ENCODE results near the gene JPT2. TPM values are rescaled to one million over a fixed set of nuclear protein-coding genes. Genes with fewer than 3 reads are reported as not detected.

Gene JPT2
- polyA plus RNA-seq, 4 donors: 71.5 to 80.9 (median 78.5) TPM

DNA sequence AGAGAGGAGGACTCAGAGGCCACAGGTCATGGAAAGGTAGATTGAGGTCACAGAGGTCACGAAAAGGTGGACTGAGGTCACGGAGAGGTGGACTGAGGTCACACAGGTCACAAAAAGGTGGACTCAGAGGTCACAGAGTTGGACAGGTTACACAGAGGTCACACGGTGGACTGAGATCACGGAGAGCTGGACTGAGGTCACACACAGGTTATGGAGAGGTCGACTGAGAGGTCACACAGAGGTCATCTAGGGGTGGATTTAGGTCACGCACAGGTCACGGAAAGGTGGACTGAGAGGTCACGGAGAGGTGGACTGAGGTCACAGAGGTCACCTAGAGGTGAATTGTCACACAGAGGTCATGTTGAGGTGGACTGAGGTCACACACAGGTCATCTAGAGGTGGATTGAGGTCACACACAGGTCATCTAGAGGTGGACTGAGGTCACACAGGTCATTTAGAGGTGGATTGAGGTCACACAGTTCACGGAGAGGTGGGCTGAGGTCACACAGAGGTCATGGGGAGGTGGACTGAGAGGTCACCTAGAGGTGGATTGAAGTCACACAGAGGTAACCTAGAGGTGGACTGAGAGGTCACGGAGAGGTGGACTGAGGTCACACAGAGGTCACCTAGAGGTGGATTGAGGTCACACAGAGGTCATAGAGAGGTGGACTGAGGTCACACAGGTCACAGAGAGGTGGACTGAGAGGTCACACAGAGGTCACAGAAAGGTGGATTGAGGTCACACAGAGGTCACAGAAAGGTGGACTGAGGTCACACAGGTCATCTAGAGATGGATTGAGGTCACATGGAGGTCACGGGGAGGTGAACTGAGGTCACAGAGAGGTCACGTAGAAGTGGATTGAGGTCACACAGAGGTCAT, 26.7 kb upstream of the JPT2 start:
- peak in 1 of 4 donors; percentile 3 for DNase-seq (ENCODE audit: low read depth in 4 of 4, low spot score in 2 of 4)

DNA sequence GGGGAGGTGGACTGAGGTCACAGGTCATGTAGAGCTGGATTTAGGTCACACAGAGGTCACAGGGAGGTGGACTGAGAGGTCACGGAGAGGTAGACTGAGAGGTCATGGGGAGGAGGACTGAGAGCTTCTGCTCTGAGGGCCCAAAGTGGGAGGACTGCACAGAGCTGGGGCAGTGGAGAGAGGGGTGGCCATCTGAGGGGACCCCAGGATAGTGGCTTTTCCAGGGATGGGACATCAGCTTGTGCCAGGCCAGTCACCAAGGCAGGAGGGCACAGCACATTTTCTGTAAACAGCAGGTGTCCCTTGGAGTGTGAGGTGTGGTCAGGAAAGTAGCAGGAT, 26.1 kb upstream of the JPT2 start:
- DNase-seq (ENCODE audit: low read depth in 4 of 4, low spot score in 2 of 4): no peak

- DNase-seq (ENCODE audit: low read depth in 4 of 4, low spot score in 2 of 4): no peak
These were observed 25.1 kb upstream of the JPT2 start for GRCh38 chr16:1653023-1653422.

GRCh38 chr16:1654505-1655268, 23.4 kb upstream of the JPT2 start:
- DNase-seq (ENCODE audit: low read depth in 4 of 4, low spot score in 2 of 4): no peak

GRCh38 chr16:1655269-1655807, 22.7 kb upstream of the JPT2 start:
- no peak for DNase-seq (ENCODE audit: low read depth in 4 of 4, low spot score in 2 of 4)

- no peak for DNase-seq (ENCODE audit: low read depth in 4 of 4, low spot score in 2 of 4)
These were observed 21.9 kb upstream of the JPT2 start for GRCh38 chr16:1655909-1656807.

DNA sequence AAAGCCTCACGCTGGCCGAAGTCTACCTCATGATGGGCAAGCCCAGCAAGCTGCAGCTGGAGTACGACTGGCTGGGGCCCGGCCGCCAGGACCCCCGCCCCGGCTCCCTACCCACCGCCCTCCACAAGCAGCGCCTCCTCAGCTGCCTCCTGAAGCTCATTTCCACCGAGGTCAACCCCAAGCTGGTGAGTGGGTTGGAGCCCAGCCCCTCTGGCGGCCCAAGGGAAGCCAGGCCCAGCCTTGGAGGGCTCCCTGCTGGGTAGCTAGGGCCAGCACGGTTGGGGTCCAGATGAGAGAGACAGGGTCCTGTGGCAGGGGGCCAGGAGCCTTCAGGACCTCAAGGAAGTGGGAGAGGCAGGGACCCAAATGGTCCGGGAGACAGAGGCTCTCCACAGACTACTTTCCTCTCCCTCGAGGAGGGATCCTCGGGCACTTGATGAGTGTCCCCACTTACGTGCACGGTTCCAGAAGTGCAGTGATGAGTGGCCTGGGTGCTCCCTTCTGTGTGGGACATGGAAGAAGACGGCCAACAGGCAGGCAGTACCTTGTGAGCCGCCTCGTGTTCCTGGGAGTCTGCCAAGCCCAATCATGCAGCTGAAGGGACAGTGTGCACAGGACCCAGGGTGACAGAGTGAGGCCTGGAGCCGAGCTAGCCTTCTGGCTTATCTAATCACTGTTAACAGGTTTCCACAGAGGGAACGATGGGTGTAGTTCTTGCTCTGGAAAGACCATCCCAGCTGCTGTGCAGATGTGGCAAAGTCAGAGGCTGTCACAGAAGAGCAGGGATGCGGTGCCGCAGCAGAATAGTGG, 21.1 kb upstream of the JPT2 start:
- DNase-seq (ENCODE audit: low read depth in 4 of 4, low spot score in 2 of 4): no peak

GRCh38 chr16:1657841-1658240, 20.2 kb upstream of the JPT2 start:
- no peak for DNase-seq (ENCODE audit: low read depth in 4 of 4, low spot score in 2 of 4)

GRCh38 chr16:1659031-1659430, 19.0 kb upstream of the JPT2 start:
- DNase-seq (ENCODE audit: low read depth in 4 of 4, low spot score in 2 of 4): no peak

GRCh38 chr16:1661826-1662225, 16.3 kb upstream of the JPT2 start:
- DNase-seq (ENCODE audit: low read depth in 4 of 4, low spot score in 2 of 4): no peak

DNA sequence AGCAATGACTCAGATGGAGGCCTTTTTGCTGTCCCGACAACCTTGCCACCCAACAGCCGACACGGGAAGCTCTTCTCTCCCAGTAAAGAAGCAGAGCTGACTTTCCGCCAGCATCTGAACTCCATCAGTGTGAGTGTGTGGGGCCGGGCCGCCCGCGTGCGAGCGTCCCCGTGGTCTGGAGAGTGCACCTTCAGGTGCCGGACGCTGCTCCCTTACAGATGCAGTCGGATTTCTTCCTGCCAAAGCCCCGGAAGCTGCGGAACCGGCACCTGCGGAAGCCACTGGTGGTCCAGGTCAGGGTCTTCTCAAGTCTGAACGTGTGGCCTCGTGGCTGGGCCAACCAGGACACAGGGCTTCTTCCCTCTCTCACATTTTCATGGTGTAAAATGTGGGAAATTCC, 15.5 kb upstream of the JPT2 start:
- DNase-seq (ENCODE audit: low read depth in 4 of 4, low spot score in 2 of 4): no peak

- DNase-seq (ENCODE audit: low read depth in 4 of 4, low spot score in 2 of 4): no peak
These were observed 12.2 kb upstream of the JPT2 start for GRCh38 chr16:1665829-1666228.

GRCh38 chr16:1666316-1666715, 11.8 kb upstream of the JPT2 start:
- no peak for DNase-seq (ENCODE audit: low read depth in 4 of 4, low spot score in 2 of 4)

DNA sequence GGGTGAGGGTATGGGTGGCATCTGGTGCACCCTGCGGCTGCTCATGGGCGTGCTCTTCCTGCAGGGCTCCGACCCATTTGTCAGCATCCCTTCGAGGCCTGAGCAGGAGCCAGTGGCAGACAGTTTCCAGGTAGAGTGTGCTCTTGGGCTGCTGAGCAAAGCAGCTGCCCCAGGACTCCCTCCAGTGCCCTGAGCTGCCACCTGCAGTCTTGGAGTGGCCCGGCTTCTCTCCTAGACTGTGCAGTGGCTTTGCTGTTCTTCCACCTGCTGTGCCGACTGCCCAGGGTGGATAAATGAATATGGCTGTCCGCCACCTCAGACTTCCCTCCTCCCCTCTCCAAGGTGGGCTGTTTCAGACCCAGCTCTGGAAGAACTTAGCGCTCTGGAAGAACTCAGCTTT, 10.8 kb upstream of the JPT2 start:
- DNase-seq (ENCODE audit: low read depth in 4 of 4, low spot score in 2 of 4): no peak

- no peak for DNase-seq (ENCODE audit: low read depth in 4 of 4, low spot score in 2 of 4)
These were observed 10.2 kb upstream of the JPT2 start for GRCh38 chr16:1667916-1668315.

- no peak for DNase-seq (ENCODE audit: low read depth in 4 of 4, low spot score in 2 of 4)
These were observed 9.3 kb upstream of the JPT2 start for GRCh38 chr16:1668612-1669319.

- no peak for DNase-seq (ENCODE audit: low read depth in 4 of 4, low spot score in 2 of 4)
These were observed 8.4 kb upstream of the JPT2 start for GRCh38 chr16:1669698-1670097.

DNA sequence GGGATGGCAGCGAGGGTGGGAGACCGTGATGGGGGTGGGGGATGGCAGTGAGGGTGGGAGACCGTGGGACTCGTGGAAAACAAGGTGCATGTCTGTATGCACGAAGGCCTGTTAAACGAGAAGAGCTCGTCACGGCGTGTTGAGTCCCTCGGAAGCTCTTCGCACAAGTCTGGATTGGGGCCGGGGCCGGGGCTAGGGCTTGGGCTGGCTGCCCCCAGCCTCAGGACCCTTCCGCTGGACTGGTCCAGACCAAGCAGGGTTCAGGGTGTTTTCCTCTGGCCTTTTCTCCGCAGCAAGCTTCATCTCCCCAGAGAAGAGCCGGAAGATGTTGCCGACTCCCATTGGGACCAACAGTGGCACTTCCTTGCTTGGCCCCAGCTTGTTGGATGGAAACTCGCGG, 7.7 kb upstream of the JPT2 start:
- no peak for DNase-seq (ENCODE audit: low read depth in 4 of 4, low spot score in 2 of 4)

GRCh38 chr16:1670866-1671265, 7.2 kb upstream of the JPT2 start:
- no peak for DNase-seq (ENCODE audit: low read depth in 4 of 4, low spot score in 2 of 4)
